HK-2 (cell line): Measurements from ENCODE around the gene KHDC4.
A peak's percentile ranks its signal among the peaks of the same experiment; 100 is the strongest.
"Not testable (repeated sequence)": the region's sequence is repeated elsewhere in the genome, so short reads cannot be mapped to it uniquely, and the experiment has no call there.

Source experiments
- DNase-seq: peaks from one replicate; pipeline ENCODE4 v3.0.0-alpha.2; 2018; ENCODE audit not compliant: unreplicated experiment

Gene KHDC4

DNA sequence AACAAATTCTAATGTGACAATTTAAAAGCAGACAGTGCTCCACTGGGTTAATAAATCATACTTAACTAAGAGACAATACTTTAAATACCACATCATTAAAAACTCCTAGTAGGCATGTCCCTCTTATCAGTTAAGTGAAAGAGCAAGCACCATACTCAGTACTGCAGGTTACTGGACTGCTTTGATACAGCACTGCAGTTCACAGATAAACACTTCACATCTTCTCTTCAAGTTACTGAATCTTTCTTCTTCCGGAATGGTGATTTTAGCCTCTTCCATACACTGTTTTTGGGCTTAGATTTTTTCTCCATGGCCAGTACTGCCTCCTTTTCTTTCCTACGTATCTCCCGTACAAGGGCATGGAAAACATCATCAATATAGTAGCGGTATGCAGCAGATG, 34.1 kb downstream of the KHDC4 start:
- DNase-seq: no peak

DNA sequence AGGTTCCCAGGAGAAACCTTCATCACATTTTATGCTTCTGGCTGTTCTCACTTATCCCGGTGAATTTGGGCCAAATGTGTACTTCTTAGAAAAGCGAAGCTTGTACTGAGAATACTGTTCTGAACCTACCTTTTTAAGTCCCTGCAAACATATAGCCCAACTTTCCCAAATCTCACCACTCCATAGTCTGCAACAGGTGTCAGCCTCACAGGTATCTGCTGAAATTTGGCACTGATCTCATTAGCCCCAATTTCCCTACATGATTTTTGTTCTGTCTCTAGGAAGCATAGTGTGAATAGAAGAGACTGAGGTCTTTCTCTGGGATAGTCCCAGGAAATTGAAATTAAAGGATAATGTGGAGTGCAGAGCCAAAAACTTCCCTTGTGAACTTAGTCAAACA, 34.5 kb downstream of the KHDC4 start:
- no peak for DNase-seq

DNA sequence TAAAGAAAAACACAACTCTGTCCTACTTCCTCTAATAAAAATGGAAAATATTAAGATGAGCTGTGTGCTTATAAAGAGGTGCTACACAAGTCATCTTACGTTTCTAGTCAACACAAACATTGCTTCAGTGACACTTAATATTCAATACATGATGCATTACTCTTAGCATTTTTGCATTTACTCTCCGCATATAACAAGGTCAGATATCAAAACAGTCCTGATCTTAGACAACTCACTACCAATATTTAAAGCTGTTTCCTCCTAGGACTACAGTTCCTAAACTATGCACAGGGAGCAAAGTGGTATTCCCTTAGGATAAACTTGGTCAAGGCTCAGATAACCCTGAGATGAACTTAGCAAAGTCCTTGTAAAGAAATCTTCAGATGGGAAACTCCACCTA, 35.3 kb downstream of the KHDC4 start:
- no peak for DNase-seq

DNA sequence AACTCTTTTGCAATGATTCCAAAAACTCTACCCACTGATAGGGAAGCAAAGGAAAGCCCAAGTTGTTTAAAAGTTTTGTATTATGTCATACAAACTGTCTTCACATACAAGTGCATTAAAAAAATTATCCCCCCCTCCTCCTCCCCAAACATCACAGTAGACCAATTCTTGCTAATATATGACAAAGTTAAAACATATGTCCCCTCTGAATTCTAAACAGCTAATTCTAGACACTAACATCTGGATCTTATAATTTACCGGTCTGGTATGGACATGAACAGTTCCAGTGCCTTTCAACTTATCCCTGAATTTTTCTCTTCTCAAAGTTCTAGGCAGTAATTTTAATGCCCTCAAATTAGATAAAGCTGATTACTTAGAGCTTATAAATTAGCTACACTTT, 36.5 kb downstream of the KHDC4 start:
- no peak for DNase-seq

DNA sequence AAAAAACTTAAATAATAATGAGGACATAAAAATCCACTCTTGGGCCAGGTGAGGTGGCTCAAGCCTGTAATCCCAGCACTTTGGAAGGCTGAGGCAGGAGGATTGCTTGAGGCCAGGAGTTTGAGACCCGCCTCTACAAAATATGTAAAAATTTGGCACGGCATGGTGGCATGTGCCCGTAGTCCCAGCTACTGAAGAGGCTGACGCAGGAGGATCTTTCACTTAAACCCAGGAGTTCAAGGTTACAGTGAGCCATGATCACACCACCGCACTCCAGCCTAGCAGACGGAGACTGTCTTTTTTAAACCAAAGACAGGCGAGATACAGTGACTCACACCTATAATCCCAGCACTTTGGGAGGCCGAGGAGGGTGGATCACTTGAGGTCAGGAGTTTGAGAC, 37.7 kb downstream of the KHDC4 start:
- DNase-seq: not testable (repeated sequence)

DNA sequence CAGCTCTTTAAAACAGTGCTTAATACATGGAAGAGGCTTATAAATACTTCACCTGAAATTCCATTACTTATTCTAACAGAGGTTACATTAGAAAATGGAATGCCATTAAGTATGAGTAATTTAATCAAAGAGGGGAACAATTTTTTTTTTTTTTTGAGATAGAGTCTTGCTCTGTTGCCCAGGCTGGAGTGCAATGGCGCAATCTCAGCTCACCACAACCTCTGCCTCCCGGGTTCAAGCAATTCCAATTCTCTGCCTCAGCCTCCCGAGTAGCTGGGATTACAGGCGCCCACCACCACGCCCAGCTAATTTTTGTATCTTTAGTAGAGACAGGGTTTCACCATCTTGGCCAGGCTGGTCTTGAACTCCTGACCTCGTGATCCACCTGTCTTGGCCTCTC, 38.6 kb downstream of the KHDC4 start:
- not testable (repeated sequence) for DNase-seq

DNA sequence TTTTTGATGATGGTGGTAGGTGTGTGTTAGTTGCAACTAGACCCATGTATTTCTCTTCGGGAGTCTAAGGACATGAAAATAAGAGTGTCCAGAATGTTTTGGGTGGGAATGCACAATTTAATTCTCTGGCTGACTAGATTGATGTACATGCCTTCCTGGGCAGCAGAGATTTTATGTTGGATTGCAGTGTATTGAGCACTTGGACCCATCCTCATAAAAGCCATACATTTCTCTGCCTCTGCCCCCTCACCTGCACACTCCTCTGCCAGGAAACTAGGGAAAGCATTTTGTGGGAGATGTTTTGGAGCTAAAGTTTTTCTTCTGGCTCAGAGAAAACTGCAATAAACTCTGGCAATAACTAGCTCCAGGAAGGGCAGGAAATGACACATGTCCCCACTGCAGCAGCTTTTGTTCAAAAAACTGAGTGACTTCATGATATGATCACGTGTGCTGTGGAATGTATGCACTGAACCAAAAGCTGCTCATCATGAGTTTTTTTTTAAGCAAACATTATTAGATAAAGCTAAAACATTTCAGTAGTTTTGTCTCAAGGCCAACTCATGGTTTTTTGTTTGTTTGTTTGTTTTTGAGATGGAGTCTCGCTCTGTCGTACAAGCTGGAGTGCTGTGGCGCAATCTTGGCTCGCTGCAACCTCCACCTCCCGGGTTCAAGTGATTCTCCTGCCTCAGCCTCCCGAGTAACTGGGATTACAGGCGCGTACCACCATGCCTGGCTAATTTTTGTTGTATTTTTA, 40.6 kb downstream of the KHDC4 start:
- DNase-seq: peak; percentile 52

- peak; percentile 37 for DNase-seq
Measured at GRCh38 chr1:155892796-155893195, 41.4 kb downstream of the KHDC4 start.

DNA sequence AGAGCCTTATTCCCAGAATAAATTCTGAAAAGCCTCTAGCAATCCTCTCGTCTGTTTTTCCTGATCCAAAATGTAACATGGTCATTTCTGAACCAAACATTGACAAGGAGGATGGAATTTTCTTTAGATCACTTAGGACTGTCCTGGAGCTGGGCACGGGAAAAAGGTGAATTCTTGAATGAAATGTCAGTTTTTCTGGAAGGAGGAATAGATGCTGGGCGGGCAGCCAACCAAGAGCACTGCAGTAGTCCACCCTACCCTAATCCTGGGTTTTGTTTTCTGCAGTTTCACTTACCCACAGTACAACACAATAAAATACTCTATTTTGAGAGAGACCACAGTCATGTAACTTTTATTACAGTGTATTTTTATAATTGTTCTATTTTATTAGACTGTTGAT, 44.0 kb downstream of the KHDC4 start:
- DNase-seq: no peak

DNA sequence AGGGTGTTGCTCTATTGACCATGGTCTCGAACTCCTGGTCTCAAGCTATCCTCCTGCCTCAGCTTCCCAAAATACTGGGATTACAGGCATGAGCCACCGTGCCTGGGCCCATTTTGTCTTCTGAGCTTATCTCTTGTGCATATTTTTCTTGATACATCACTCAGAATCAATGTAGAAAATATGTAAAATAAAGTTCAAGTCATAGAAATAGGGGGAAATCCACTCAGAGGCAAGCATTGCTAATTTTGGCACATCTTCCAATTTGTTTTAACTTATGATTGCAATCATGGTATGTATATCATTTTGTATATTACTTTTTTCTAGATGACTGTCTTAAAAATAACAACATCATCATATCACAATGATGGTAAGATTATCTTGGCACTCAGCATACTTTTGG, 44.6 kb downstream of the KHDC4 start:
- no peak for DNase-seq

GRCh38 chr1:155888481-155888880, 45.7 kb downstream of the KHDC4 start:
- DNase-seq: no peak

GRCh38 chr1:155884982-155885381, 49.2 kb downstream of the KHDC4 start:
- no peak for DNase-seq

- no peak for DNase-seq
Measured at GRCh38 chr1:155884031-155884960, 49.9 kb downstream of the KHDC4 start.

DNA sequence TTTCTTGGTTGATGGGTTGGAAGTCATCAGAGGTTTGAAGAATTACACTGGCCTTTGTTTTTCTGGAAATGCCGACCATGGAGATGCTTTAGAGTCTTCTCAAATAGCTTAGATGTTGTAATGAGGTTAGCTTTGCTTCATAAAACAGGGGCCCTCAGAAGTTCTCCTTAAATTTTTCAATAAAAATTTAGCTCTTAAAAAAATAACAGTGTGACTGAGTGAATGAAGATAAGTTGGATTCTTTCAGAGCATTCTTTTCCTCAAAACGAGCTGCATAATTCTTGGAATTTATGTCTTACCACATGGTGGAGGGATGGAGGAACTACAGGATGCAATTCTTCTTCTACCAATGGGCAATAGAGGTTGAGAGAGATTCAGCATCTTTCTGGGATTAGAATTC, 51.4 kb downstream of the KHDC4 start:
- no peak for DNase-seq

- DNase-seq: no peak
Measured at GRCh38 chr1:155882235-155882634, 52.0 kb downstream of the KHDC4 start.

DNA sequence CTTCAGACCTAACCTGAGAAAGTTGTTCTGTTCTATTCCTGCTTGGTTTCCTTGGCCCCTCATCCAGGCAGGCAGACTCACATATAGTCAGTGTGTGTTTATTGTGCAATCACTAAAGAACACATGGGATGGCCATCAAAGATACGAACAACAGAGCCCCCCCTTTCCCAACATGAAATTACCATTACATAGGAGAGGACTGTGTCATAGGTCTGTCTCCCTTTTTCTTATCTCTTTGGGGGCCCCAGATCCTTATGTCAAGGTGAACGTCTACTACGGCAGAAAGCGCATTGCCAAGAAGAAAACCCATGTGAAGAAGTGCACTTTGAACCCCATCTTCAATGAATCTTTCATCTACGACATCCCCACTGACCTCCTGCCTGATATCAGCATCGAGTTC, 53.3 kb downstream of the KHDC4 start:
- no peak for DNase-seq

- DNase-seq: no peak
Measured at GRCh38 chr1:155880251-155880650, 54.0 kb downstream of the KHDC4 start.

- DNase-seq: no peak
Measured at GRCh38 chr1:155877945-155878344, 56.3 kb downstream of the KHDC4 start.

- DNase-seq: no peak
Measured at GRCh38 chr1:155873860-155874259, 60.4 kb downstream of the KHDC4 start.

DNA sequence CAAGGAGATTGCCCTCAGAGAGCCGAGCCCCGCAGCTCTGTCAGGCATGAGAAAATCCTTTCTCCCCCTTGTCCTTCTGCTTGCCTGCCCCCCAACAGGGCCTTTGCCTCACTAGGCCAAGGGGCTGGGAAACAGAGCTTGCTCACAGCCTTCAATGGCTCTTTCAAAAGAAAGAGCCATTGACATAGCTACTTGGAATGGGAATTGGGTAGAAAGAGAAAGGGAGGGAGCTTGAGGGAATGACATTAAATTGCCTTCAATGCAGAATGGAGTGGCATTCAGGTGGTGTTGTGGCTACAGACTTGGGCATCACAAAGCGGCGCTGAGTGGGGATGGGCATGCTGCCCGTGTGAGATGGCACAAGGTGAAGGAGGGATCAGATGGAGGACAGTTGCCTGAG, 61.7 kb downstream of the KHDC4 start:
- no peak for DNase-seq

DNA sequence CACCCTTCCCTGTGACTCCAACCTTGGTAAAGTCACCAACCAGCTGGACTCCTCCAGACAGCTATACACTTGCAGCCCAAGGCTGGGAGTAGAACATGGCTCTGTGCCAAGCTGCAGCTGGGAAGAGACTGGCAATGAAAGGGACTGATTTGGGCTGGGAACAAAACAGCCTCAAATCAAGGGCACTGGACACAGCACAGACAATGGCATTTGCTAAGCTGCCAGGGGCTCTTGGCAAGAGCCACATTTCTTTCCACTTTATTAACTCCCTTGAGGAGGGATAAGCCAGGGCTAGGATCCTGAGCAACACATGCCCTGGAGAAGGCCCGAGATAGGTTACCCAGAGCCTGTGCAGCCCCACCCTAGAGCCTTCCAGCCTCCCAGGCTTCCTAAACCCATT, 62.8 kb downstream of the KHDC4 start:
- DNase-seq: no peak

- no peak for DNase-seq
Measured at GRCh38 chr1:155867766-155868165, 66.4 kb downstream of the KHDC4 start.

DNA sequence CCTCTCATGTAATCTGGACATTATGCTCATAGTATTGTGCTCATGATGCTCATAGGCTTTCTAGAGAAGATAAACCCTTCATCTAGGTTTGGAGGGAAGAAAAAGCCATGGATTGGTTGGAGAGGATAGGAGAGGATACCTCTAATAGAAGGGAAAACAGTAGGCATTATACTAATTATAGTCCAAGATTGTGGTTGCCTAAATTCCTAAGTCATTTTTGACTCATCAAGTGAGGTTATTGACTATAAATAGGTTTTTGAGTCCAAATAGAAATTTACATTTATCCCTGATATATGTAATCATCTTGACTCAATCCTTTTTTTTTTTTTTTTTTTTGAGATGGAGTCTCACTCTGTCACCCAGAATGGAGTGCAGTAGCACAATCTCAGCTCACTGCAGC, 69.8 kb downstream of the KHDC4 start:
- no peak for DNase-seq
